Fibroblast of lung (primary cell): ENCODE results near the gene IQSEC3. TPM values are rescaled to one million over a fixed set of nuclear protein-coding genes. Genes with fewer than 3 reads are reported as not detected.

ENCODE experiments used
- DNase-seq, 2 donors: peaks; one replicate each; pipeline versions ENCODE4 v3.0.0 to v3.0.0-alpha.2; 2010; ENCODE audit warnings: low read depth in 2 of 2
- H2AFZ ChIP-seq: 2 replicates; pipeline ENCODE4 v1.5.1; 2012; ENCODE audit warnings: low read length, control low read depth, inconsistent platforms
- H3K27ac ChIP-seq: 2 replicates; pipeline ENCODE4 v1.5.1; 2011; ENCODE audit warnings: low read length, control low read depth; ENCODE audit not compliant: insufficient read depth
- H3K27me3 ChIP-seq: 2 replicates; pipeline ENCODE4 v1.5.1; 2011; ENCODE audit warnings: mild to moderate bottlenecking, low read length; ENCODE audit not compliant: control insufficient read depth, insufficient read depth
- H3K36me3 ChIP-seq: 2 replicates; pipeline ENCODE4 v1.5.1; 2011; ENCODE audit warnings: low read length; ENCODE audit not compliant: control insufficient read depth, insufficient read depth
- H3K4me1 ChIP-seq: 2 replicates; pipeline ENCODE4 v1.5.1; 2011; ENCODE audit warnings: low read length; ENCODE audit not compliant: control insufficient read depth, insufficient read depth; ENCODE audit errors: extremely low read depth
- H3K4me2 ChIP-seq: 2 replicates; pipeline ENCODE4 v1.5.1; 2011; ENCODE audit warnings: low read length, control low read depth; ENCODE audit not compliant: insufficient read depth; ENCODE audit errors: extremely low read depth
- H3K4me3 ChIP-seq, 4 experiments: fragments of 200-600 bp in 1 of 4; sonication (generic) in 1 of 4; replicated peaks in 1 of 4; 2 replicates each; pipeline ENCODE4 v1.5.1; 2011 to 2016; ENCODE audit warnings: low read length in 4 of 4, low read depth in 3 of 4, mild to moderate bottlenecking in 3 of 4, control low read depth in 2 of 4, inconsistent platforms in 1 of 4, mixed read lengths in 1 of 4; ENCODE audit not compliant: insufficient read depth in 1 of 4; ENCODE audit errors: control extremely low read depth in 1 of 4
- H3K79me2 ChIP-seq: 2 replicates; pipeline ENCODE4 v1.5.1; 2012; ENCODE audit warnings: mild to moderate bottlenecking, low read length, inconsistent platforms; ENCODE audit not compliant: control insufficient read depth, insufficient read depth
- H3K9ac ChIP-seq: 2 replicates; pipeline ENCODE4 v1.5.1; 2011; ENCODE audit warnings: mild to moderate bottlenecking, low read length, control low read depth; ENCODE audit not compliant: insufficient read depth
- H3K9me3 ChIP-seq: 2 replicates; pipeline ENCODE4 v1.5.1; 2012; ENCODE audit warnings: low read depth, low read length; ENCODE audit not compliant: control insufficient read depth, insufficient read depth
- H4K20me1 ChIP-seq: 2 replicates; pipeline ENCODE4 v1.5.1; 2011; ENCODE audit warnings: low read length; ENCODE audit not compliant: control insufficient read depth, insufficient read depth; ENCODE audit errors: extremely low read depth
- EZH2 ChIP-seq: IDR thresholded peaks from 2 replicates; pipeline ENCODE4 v1.5.1; 2012; ENCODE audit warnings: low read length, control low read depth, mild to moderate bottlenecking; ENCODE audit errors: missing control alignments
- polyA plus RNA-seq, 2 donors: library from polyadenylated mRNA; depleted of rRNA in 1 of 2; stranded (reverse) in 1 of 2; unstranded in 1 of 2; fragments of >200 nt; gene quantifications; 2 replicates each; pipeline ENCODE4 v1.2.1, GENCODE V29; 2011 to 2012; ENCODE audit warnings: missing spikeins in 1 of 2
- total RNA-seq: library from RNA; depleted of rRNA; stranded (reverse); fragments of >200 nt; gene quantifications from 2 replicates; pipeline ENCODE4 v1.2.1, GENCODE V29; 2014
- TF ChIP-seq, protein P1 (sequence below), 2 donors: IDR thresholded peaks in 1 of 2; conservative IDR thresholded peaks in 1 of 2; 1 replicate in 1 of 2; 2 replicates in 1 of 2; pipeline ENCODE4 v1.5.1; 2011 to 2012; ENCODE audit warnings: low read length in 2 of 2, control low read depth in 1 of 2, inconsistent platforms in 1 of 2, low read depth in 1 of 2, mild to moderate bottlenecking in 1 of 2

IQSEC3 gene
- total and polyA plus RNA-seq, 2 donors (not counting 1 experiment from before 2014, with no cell fraction given): 0.14 to 1.3 TPM

DNA sequence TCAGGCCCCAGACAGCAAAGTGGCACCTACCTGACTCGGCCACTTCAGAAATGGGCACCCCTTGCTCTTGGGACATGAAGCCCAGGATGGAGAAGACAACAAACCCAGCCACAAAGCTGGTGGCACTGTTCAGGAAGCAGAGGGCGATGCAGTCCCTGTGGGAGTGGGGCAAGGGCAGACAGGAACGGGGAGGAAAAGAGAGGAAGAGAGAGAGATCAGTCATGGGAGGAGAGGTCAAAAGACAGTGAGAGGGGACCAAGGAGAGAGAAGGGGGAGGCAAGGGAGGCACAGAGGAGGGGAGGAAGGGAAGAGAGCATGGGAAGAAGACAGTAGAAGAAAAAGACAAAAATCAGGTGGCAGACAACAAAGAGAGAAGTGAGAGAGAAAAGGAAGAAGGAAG lies 130.8 kb downstream of the IQSEC3 start:
- Histone ChIP-seq H3K79me2 (no peaks in the 10 kb centered on the region), H4K20me1 (no peaks in the 10 kb centered on the region), H3K4me2 (no peak overlapping the region), H3K27ac (no peak overlapping the region), H2AFZ (no peak overlapping the region), H3K36me3 (no peaks in the 10 kb centered on the region), H3K4me3 (no peak overlapping the region), H3K27me3 (peaks cover 27% of the 10 kb centered on the region), H3K9me3 (no peaks in the 10 kb centered on the region), H3K4me1 (no peaks in the 10 kb centered on the region), H3K9ac (no peak overlapping the region)
- TF ChIP-seq, protein P1, sequence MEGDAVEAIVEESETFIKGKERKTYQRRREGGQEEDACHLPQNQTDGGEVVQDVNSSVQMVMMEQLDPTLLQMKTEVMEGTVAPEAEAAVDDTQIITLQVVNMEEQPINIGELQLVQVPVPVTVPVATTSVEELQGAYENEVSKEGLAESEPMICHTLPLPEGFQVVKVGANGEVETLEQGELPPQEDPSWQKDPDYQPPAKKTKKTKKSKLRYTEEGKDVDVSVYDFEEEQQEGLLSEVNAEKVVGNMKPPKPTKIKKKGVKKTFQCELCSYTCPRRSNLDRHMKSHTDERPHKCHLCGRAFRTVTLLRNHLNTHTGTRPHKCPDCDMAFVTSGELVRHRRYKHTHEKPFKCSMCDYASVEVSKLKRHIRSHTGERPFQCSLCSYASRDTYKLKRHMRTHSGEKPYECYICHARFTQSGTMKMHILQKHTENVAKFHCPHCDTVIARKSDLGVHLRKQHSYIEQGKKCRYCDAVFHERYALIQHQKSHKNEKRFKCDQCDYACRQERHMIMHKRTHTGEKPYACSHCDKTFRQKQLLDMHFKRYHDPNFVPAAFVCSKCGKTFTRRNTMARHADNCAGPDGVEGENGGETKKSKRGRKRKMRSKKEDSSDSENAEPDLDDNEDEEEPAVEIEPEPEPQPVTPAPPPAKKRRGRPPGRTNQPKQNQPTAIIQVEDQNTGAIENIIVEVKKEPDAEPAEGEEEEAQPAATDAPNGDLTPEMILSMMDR (conservative IDR thresholded peaks at IDR 0.05 in 1 of 2, IDR thresholded peaks at IDR 0.05 in 1 of 2; ENCODE audit: low read depth in 1 of 2, low read length in 2 of 2): no peak
- no peak for TF ChIP-seq EZH2
- no peak for DNase-seq

DNA sequence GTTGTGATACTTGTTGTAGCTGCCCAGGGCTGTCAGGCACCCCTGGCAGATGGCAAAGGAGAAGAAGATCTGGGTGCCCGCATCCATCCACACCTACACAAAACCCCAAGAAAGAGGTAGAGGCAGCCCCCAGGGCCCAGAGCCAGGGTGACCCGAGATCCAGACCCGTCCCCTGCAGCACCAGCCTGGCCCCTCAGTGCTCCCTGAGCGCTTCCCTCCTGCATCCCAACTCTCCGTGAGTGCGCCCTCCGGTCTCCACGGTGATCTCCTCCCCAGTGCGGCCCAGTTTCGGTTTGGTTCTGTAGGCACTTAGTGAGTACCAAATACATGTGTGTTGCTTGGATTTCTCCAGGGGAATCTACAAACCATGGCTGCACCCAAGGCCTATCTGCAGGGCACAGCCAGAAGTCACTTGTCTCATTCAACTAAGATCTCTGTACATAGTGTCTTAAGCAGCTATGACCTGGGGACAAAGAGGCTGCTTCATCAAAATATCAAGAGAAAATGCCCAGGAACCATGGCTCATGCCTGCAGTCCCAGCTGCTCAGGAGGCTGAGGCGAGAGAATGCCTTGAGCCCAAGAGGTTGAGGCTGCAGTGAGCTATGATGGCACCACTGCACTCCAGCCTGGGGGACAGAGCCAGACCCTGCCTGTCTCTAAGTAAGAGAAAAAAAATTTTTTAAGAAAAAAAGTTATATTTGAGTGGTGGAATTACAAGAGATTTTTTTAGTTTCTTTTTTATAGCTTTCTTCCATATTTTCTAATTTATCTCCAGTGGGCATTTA lies 131.5 kb downstream of the IQSEC3 start:
- H3K9ac ChIP-seq: no peak overlapping the region
- H4K20me1 ChIP-seq: no peaks in the 10 kb centered on the region
- H3K27me3 ChIP-seq: peaks cover 30% of the 10 kb centered on the region
- no peaks in the 10 kb centered on the region for H3K4me1 ChIP-seq
- H3K36me3 ChIP-seq: no peaks in the 10 kb centered on the region
- H2AFZ ChIP-seq: no peak overlapping the region
- H3K27ac ChIP-seq: no peak overlapping the region
- TF ChIP-seq, protein P1 (conservative IDR thresholded peaks at IDR 0.05 in 1 of 2, IDR thresholded peaks at IDR 0.05 in 1 of 2; ENCODE audit: low read depth in 1 of 2, low read length in 2 of 2): no peak
- DNase-seq: no peak
- H3K4me2 ChIP-seq: no peak overlapping the region
- H3K79me2 ChIP-seq: no peaks in the 10 kb centered on the region
- no peak overlapping the region for H3K4me3 ChIP-seq
- no peaks in the 10 kb centered on the region for H3K9me3 ChIP-seq

DNA sequence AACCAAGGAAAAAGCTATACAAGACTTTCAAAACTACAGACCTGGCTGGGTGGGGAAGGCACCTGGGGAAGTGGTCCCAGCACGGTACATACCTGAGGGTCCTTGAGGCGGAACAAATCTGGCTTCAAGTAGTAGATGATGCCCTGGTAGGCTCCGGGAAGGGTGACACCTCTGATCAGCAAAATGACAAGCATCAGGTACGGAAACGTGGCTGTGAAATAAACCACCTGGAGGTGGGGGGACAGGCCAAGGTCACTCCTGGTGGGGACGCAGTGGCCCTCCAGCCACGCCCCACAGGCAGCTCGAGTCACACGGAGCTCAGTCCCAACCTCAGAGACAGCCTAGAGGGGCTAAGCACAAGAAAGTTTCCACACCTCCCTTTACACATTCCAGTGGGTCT lies 132.1 kb downstream of the IQSEC3 start:
- no peaks in the 10 kb centered on the region for H4K20me1 ChIP-seq
- no peak overlapping the region for H2AFZ ChIP-seq
- DNase-seq: no peak
- H3K4me2 ChIP-seq: no peak overlapping the region
- no peaks in the 10 kb centered on the region for H3K4me1 ChIP-seq
- H3K4me3 ChIP-seq: no peak overlapping the region
- no peaks in the 10 kb centered on the region for H3K79me2 ChIP-seq
- H3K27me3 ChIP-seq: peaks cover 26% of the 10 kb centered on the region
- H3K27ac ChIP-seq: no peak overlapping the region
- no peaks in the 10 kb centered on the region for H3K9me3 ChIP-seq
- no peak overlapping the region for H3K9ac ChIP-seq
- TF ChIP-seq EZH2: no peak
- TF ChIP-seq, protein P1 (conservative IDR thresholded peaks at IDR 0.05 in 1 of 2, IDR thresholded peaks at IDR 0.05 in 1 of 2; ENCODE audit: low read depth in 1 of 2, low read length in 2 of 2): no peak
- H3K36me3 ChIP-seq: no peaks in the 10 kb centered on the region
